AG09309 (cell line): ENCODE measurements around the gene SESN2.

Experiments used
- DNase-seq: peaks from one replicate; pipeline ENCODE4 v3.0.0-alpha.2; 2010; ENCODE audit warnings: low read depth
- H3K4me3 ChIP-seq: 2 replicates; pipeline ENCODE4 v1.5.1; 2011; ENCODE audit warnings: mild to moderate bottlenecking, low read depth, low read length, moderate library complexity; ENCODE audit not compliant: control insufficient read depth
- TF ChIP-seq, protein P1 (sequence below): IDR thresholded peaks from 2 replicates; pipeline ENCODE4 v1.5.1; 2011; ENCODE audit warnings: mild to moderate bottlenecking, low read depth, low read length, inconsistent platforms; ENCODE audit not compliant: insufficient read depth, control insufficient read depth; ENCODE audit errors: missing control alignments

SESN2 gene

DNA sequence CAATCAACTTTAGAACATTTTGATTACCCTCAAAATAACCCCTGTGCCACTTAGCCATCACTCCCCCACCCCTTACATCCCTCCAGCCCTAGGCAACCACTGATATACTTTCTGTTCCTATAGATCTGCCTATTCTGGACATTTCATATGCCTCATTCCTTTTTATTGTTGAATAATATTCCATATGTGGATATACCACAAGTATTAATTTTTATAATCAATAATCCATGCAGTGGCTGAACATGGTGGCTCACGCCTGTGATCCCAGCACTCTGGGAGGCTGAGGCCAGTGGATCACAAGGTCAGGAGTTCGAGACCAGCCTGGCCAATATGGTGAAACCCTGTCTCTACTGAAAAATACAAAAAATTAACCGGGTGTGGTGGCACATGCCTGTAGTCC is 49.4 kb downstream of the SESN2 start:
- TF ChIP-seq, protein P1, sequence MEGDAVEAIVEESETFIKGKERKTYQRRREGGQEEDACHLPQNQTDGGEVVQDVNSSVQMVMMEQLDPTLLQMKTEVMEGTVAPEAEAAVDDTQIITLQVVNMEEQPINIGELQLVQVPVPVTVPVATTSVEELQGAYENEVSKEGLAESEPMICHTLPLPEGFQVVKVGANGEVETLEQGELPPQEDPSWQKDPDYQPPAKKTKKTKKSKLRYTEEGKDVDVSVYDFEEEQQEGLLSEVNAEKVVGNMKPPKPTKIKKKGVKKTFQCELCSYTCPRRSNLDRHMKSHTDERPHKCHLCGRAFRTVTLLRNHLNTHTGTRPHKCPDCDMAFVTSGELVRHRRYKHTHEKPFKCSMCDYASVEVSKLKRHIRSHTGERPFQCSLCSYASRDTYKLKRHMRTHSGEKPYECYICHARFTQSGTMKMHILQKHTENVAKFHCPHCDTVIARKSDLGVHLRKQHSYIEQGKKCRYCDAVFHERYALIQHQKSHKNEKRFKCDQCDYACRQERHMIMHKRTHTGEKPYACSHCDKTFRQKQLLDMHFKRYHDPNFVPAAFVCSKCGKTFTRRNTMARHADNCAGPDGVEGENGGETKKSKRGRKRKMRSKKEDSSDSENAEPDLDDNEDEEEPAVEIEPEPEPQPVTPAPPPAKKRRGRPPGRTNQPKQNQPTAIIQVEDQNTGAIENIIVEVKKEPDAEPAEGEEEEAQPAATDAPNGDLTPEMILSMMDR = no peak
- H3K4me3 ChIP-seq = no peak overlapping the region
- no peak for DNase-seq

DNA sequence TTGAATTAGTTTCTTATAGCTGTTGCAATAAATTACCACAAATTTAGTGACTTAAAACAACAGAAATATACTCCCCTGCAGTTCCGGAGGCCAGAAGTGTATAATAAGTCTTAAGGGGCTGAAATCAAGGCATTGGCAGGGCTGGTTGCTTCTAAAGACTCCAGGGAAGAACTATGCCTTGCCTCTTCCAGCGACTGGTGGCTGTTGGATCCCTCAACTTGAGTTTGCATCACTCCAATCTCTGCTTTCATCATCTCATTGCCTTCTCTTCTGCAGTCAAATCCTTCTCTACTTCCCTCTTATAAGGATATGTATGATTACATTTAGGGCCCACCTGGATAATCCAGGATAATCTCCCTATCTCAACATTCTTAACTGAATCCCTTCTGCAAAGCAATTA is 50.4 kb downstream of the SESN2 start:
- TF ChIP-seq, protein P1 = no peak
- DNase-seq = no peak
- H3K4me3 ChIP-seq = no peak overlapping the region

DNA sequence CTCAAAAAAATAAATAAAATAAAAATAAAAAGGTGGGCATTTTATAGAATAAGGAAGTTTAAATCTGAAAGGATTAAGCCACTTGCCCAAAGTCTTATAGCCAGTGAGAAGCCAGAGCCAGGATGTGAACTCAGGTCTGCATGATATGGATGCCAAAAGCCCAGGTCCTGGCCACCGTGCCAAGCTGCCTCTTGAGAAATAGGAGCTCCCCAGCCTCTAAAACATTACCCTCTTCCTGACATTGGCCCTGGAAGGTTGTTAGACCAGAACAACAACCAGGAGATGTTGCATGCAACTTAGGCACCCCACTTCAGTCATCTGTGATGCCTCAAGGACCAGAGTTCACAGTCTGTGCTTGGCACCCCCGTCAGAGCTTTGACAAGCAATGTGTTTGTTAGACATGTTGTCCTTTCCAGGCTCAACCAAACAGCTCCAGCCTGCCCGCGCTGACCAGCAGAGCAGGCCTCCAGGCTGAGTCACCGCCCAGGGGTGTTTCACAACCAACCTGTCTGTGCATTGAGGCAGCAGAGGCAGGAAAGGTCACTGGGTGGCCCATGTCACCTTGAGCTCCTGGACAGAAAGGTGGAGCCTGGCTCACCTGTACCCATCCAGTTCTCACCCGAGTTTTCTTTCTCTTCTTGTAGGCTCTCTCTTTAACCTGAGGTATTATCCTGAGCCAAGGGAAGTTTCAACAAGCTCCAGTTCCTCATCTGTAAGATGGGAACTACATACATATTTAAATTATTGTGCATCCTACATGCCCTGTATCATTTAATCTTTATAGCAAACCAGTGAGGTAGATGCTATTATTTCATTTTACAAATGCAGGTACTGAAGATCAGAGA is 54.6 kb downstream of the SESN2 start:
- no peak overlapping the region for H3K4me3 ChIP-seq
- DNase-seq = no peak

DNA sequence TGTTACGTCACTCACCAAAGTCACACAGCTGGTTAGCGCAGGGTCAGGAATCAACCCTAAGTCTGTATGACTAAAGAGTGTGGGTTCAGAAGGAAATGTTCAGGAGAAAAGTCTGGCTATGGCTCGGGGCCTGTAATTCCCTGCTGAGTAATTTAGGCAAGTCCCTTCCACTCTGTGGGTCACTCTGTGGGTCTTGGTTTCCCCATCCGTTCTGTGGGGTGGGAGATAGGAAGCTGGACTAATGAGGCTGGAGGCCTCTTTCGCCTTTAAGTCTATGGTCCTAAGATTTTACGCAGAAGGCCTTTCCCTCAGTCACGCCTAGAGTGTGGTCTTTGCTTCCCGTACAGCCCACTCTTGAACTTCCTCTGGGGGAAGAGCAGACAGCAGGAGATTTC is 55.2 kb downstream of the SESN2 start:
- TF ChIP-seq, protein P1 = no peak
- DNase-seq = no peak
- no peak overlapping the region for H3K4me3 ChIP-seq

More for the DNA sequence above, 54.6 kb downstream of the SESN2 start:
- TF ChIP-seq, protein P1 = no peak

DNA sequence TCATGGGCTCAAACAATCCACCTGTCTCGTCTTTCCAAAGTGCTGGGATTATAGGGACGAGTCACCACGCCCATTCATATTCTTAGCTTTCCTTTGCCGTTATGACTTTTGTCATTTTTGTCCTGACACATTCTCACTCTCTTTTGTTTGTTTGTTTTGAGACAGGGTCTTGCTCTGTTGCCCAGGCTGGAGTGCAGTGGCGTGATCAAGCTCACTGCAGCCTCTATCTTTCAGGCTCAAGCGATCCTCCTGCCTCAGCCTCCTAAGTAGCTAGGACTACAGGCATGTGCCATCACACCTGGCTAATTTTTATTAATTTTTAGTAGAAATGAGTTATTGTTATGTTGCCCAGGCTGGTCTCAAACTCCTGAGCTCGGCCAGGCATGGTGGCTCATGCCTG is 57.7 kb downstream of the SESN2 start:
- DNase-seq = no peak
- H3K4me3 ChIP-seq = no peak overlapping the region
- TF ChIP-seq, protein P1 = no peak

DNA sequence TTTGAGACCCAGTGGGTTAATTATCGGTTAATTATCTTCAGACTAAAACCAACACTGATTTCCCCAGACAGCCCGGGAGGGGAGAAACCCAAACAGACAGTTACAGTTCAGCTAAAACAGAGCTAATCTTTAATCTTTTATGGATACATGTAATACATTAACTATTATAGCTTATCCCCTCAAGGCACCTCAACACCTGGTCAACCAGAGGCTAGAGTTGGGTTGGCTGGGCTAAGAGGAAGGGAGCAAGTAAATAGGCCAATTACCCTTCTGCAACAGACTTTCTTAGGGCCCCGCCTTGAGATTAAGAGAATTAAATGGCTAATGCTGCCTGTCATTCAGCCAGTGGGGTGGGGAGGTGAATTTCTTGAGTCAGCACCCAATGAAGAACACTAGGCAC is 62.9 kb downstream of the SESN2 start:
- H3K4me3 ChIP-seq = no peak overlapping the region
- TF ChIP-seq, protein P1 = no peak
- no peak for DNase-seq
